ENCODE results near the gene SLFNL1.

SLFNL1 gene

GRCh38 chr1:40998668-40999067 lies 22.9 kb downstream of the SLFNL1 start:
- in situ Hi-C loops (cut with HindIII; ENCODE audit: low pct_ligation_motif_present, low pct_unique_long_range_greater_than_20kb, low sequenced_read_pairs) = no loop called here
- no peak for DNase-seq

- no peak for DNase-seq
- in situ Hi-C loops (cut with HindIII; ENCODE audit: low pct_ligation_motif_present, low pct_unique_long_range_greater_than_20kb, low sequenced_read_pairs) = no loop called here
Measured at GRCh38 chr1:40997096-40997495, 24.4 kb downstream of the SLFNL1 start.

- DNase-seq = no peak
Measured at GRCh38 chr1:40989066-40989465, 32.5 kb downstream of the SLFNL1 start.

GRCh38 chr1:40988280-40988679 lies 33.2 kb downstream of the SLFNL1 start:
- in situ Hi-C loops (cut with HindIII; ENCODE audit: low pct_ligation_motif_present, low pct_unique_long_range_greater_than_20kb, low sequenced_read_pairs) = no loop called here
- no peak for DNase-seq

More at GRCh38 chr1:40989066-40989465, 32.5 kb downstream of the SLFNL1 start:
- in situ Hi-C loops (cut with HindIII; ENCODE audit: low pct_ligation_motif_present, low pct_unique_long_range_greater_than_20kb, low sequenced_read_pairs) = no loop called here

- in situ Hi-C loops (cut with HindIII; ENCODE audit: low pct_ligation_motif_present, low pct_unique_long_range_greater_than_20kb, low sequenced_read_pairs) = no loop called here
Measured at GRCh38 chr1:40987439-40988276, 33.9 kb downstream of the SLFNL1 start.

GRCh38 chr1:40986956-40987355 lies 34.6 kb downstream of the SLFNL1 start:
- DNase-seq = no peak

More at GRCh38 chr1:40987439-40988276, 33.9 kb downstream of the SLFNL1 start:
- DNase-seq = no peak

GRCh38 chr1:40986328-40986783 lies 35.2 kb downstream of the SLFNL1 start:
- no peak for DNase-seq
- in situ Hi-C loops (cut with HindIII; ENCODE audit: low pct_ligation_motif_present, low pct_unique_long_range_greater_than_20kb, low sequenced_read_pairs) = no loop called here

More at GRCh38 chr1:40986956-40987355, 34.6 kb downstream of the SLFNL1 start:
- in situ Hi-C loops (cut with HindIII; ENCODE audit: low pct_ligation_motif_present, low pct_unique_long_range_greater_than_20kb, low sequenced_read_pairs) = no loop called here

- in situ Hi-C loops (cut with HindIII; ENCODE audit: low pct_ligation_motif_present, low pct_unique_long_range_greater_than_20kb, low sequenced_read_pairs) = no loop called here
- DNase-seq = no peak
Measured at GRCh38 chr1:40985875-40986274, 35.6 kb downstream of the SLFNL1 start.

GRCh38 chr1:40985161-40985560 lies 36.4 kb downstream of the SLFNL1 start:
- in situ Hi-C loops (cut with HindIII; ENCODE audit: low pct_ligation_motif_present, low pct_unique_long_range_greater_than_20kb, low sequenced_read_pairs) = no loop called here
- no peak for DNase-seq

GRCh38 chr1:40984531-40984930 lies 37.0 kb downstream of the SLFNL1 start:
- in situ Hi-C loops (cut with HindIII; ENCODE audit: low pct_ligation_motif_present, low pct_unique_long_range_greater_than_20kb, low sequenced_read_pairs) = no loop called here

GRCh38 chr1:40984066-40984465 lies 37.5 kb downstream of the SLFNL1 start:
- in situ Hi-C loops (cut with HindIII; ENCODE audit: low pct_ligation_motif_present, low pct_unique_long_range_greater_than_20kb, low sequenced_read_pairs) = no loop called here
- DNase-seq = no peak

More at GRCh38 chr1:40984531-40984930, 37.0 kb downstream of the SLFNL1 start:
- DNase-seq = no peak

- no peak for DNase-seq
- in situ Hi-C loops (cut with HindIII; ENCODE audit: low pct_ligation_motif_present, low pct_unique_long_range_greater_than_20kb, low sequenced_read_pairs) = no loop called here
Measured at GRCh38 chr1:40983286-40983685, 38.2 kb downstream of the SLFNL1 start.

- no peak for DNase-seq
Measured at GRCh38 chr1:40982721-40983120, 38.8 kb downstream of the SLFNL1 start.

GRCh38 chr1:40981691-40982448 lies 39.7 kb downstream of the SLFNL1 start:
- no peak for DNase-seq
- in situ Hi-C loops (cut with HindIII; ENCODE audit: low pct_ligation_motif_present, low pct_unique_long_range_greater_than_20kb, low sequenced_read_pairs) = no loop called here

More at GRCh38 chr1:40982721-40983120, 38.8 kb downstream of the SLFNL1 start:
- in situ Hi-C loops (cut with HindIII; ENCODE audit: low pct_ligation_motif_present, low pct_unique_long_range_greater_than_20kb, low sequenced_read_pairs) = no loop called here

GRCh38 chr1:40980453-40981121 lies 40.9 kb downstream of the SLFNL1 start:
- in situ Hi-C loops (cut with HindIII; ENCODE audit: low pct_ligation_motif_present, low pct_unique_long_range_greater_than_20kb, low sequenced_read_pairs) = no loop called here
- DNase-seq = peak; percentile 49

GRCh38 chr1:40980068-40980452 lies 41.5 kb downstream of the SLFNL1 start:
- no peak for DNase-seq
- in situ Hi-C loops (cut with HindIII; ENCODE audit: low pct_ligation_motif_present, low pct_unique_long_range_greater_than_20kb, low sequenced_read_pairs) = no loop called here

- DNase-seq = peak; percentile 88
- in situ Hi-C loops (cut with HindIII; ENCODE audit: low pct_ligation_motif_present, low pct_unique_long_range_greater_than_20kb, low sequenced_read_pairs) = no loop called here
Measured at GRCh38 chr1:40979241-40980067, 42.1 kb downstream of the SLFNL1 start, which contains the start of gene CTPS1. Gene CTPS1 (plus strand): TSS chr1:40979696. CDS start chr1:40983291, 3,595 bp downstream.

GRCh38 chr1:40978886-40979240 lies 42.7 kb downstream of the SLFNL1 start:
- no peak for DNase-seq
- in situ Hi-C loops (cut with HindIII; ENCODE audit: low pct_ligation_motif_present, low pct_unique_long_range_greater_than_20kb, low sequenced_read_pairs) = no loop called here
